ENCODE measurements around the gene COMTD1.

GRCh38 chr10:75236178-75236825, 545 bp upstream of the COMTD1 start:
- TF ChIP-seq POLR2A (IDR thresholded peaks at IDR 0.05) (no peak), CTCF (IDR thresholded peaks at IDR 0.05) (no peak)

All from prostate gland (tissue), 2 donors.